Measurements from ENCODE around the gene FUT2.

The FUT2 gene

GRCh38 chr19:48663667-48664066, 32.1 kb upstream of the FUT2 start:
- H3K4me3 ChIP-seq (ENCODE audit: control insufficient read depth, low read depth, low read length): no peak overlapping the region
- no peak for TF ChIP-seq CTCF (IDR thresholded peaks at IDR 0.05; ENCODE audit: control insufficient read depth, insufficient read depth, low read depth, low read length, missing control alignments)
- no peak for DNase-seq (ENCODE audit: low read depth)

GRCh38 chr19:48664476-48664875, 31.3 kb upstream of the FUT2 start:
- no peak for DNase-seq (ENCODE audit: low read depth)
- no peak for TF ChIP-seq CTCF (IDR thresholded peaks at IDR 0.05; ENCODE audit: control insufficient read depth, insufficient read depth, low read depth, low read length, missing control alignments)
- H3K4me3 ChIP-seq (ENCODE audit: control insufficient read depth, low read depth, low read length): no peak overlapping the region

GRCh38 chr19:48665786-48666185, 30.0 kb upstream of the FUT2 start:
- TF ChIP-seq CTCF (IDR thresholded peaks at IDR 0.05; ENCODE audit: control insufficient read depth, insufficient read depth, low read depth, low read length, missing control alignments): no peak
- H3K4me3 ChIP-seq (ENCODE audit: control insufficient read depth, low read depth, low read length): no peak overlapping the region
- no peak for DNase-seq (ENCODE audit: low read depth)

- TF ChIP-seq CTCF (IDR thresholded peaks at IDR 0.05; ENCODE audit: control insufficient read depth, insufficient read depth, low read depth, low read length, missing control alignments): no peak
- H3K4me3 ChIP-seq (ENCODE audit: control insufficient read depth, low read depth, low read length): no peak overlapping the region
- no peak for DNase-seq (ENCODE audit: low read depth)
Measured at GRCh38 chr19:48668332-48668731, 27.4 kb upstream of the FUT2 start.

GRCh38 chr19:48668761-48669160, 27.0 kb upstream of the FUT2 start:
- TF ChIP-seq CTCF (IDR thresholded peaks at IDR 0.05; ENCODE audit: control insufficient read depth, insufficient read depth, low read depth, low read length, missing control alignments): no peak
- no peak overlapping the region for H3K4me3 ChIP-seq (ENCODE audit: control insufficient read depth, low read depth, low read length)
- no peak for DNase-seq (ENCODE audit: low read depth)

- TF ChIP-seq CTCF (IDR thresholded peaks at IDR 0.05; ENCODE audit: control insufficient read depth, insufficient read depth, low read depth, low read length, missing control alignments): no peak
- DNase-seq (ENCODE audit: low read depth): no peak
- H3K4me3 ChIP-seq (ENCODE audit: control insufficient read depth, low read depth, low read length): no peak overlapping the region
Measured at GRCh38 chr19:48669903-48670668, 25.7 kb upstream of the FUT2 start.

All from AG09309 (cell line).